Bronchial epithelial cell (primary cell): ENCODE results near the gene NUCB1. TPM values are rescaled to one million over a fixed set of nuclear protein-coding genes. Genes with fewer than 3 reads are reported as not detected.
"Not testable (repeated sequence)": the region's sequence is repeated elsewhere in the genome, so short reads cannot be mapped to it uniquely, and the experiment has no call there.

Source experiments
- DNase-seq: peaks from one replicate; pipeline ENCODE4 v3.0.0-alpha.2; 2010; ENCODE audit warnings: low read depth
- FAIRE-seq: peaks from 2 replicates; lab custom pipeline; 2011; peaks lifted over from hg19 to GRCh38; lab: Jason Lieb, UNC
- H3K27me3 ChIP-seq: 2 replicates; pipeline ENCODE4 v1.5.1; 2011; ENCODE audit warnings: low read length; ENCODE audit not compliant: control insufficient read depth, insufficient read depth
- H3K36me3 ChIP-seq: 2 replicates; pipeline ENCODE4 v1.5.1; 2011; ENCODE audit warnings: low read length; ENCODE audit not compliant: control insufficient read depth, insufficient read depth
- H3K4me3 ChIP-seq: 2 replicates; pipeline ENCODE4 v1.5.1; 2011; ENCODE audit warnings: mild to moderate bottlenecking, low read depth, low read length, control low read depth
- CTCF ChIP-seq: IDR thresholded peaks from 2 replicates; pipeline ENCODE4 v1.5.1; 2011; ENCODE audit warnings: mild to moderate bottlenecking, moderate library complexity, low read length, control low read depth, inconsistent platforms; ENCODE audit not compliant: insufficient read depth, severe bottlenecking
- total RNA-seq: library from RNA; depleted of rRNA; stranded (reverse); fragments of >200 nt; gene quantifications from 2 replicates; pipeline ENCODE4 v1.2.1, GENCODE V29; 2014

Gene NUCB1
- total RNA-seq, 1 donor from 2014 or later: 88.2 TPM

- H3K36me3 ChIP-seq: peaks cover 23% of the 10 kb centered on the region
- no peak for FAIRE-seq
- no peak for TF ChIP-seq CTCF
- H3K27me3 ChIP-seq: no peaks in the 10 kb centered on the region
- DNase-seq: no peak
- H3K4me3 ChIP-seq: no peak overlapping the region
Observed at GRCh38 chr19:48877855-48878195, 22.3 kb upstream of the NUCB1 start.

DNA sequence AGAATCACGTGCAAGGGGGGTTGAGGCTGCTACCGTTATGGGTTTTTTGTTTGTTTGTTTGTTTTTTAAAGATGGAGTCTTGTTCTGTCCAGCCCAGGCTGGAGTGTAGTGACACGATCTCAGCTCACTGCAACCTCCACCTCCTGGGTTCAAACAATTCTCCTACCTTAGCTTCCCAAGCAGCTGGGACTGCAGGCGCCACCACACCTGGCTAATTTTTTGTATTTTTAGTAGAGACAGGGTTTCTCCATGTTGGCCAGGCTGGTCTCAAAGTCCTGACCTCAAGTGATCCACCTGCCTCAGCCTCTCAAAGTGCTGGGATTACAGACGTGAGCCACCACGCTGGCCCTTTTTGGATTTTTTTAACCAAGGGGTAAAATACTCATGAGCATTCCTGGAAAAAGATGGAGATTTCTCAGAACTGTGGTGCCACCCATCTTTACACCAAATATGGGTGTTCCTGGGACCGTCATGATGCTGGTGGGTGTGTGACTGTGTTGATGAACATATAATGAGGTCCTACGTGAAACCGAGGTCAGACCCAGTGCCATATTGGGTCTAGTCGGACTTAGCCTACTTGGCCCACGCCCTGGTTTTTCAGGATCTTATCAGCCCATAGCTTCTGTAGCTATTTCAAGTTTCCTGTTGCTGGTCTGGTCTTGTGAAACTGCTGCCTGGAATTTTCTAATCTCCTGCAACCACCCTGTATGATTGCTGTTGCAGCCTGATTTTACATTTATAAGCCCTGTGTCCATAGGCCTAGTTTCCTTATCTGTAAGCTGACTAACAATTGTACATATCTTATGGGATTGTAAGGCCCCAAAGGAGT is 21.7 kb upstream of the NUCB1 start:
- FAIRE-seq: no peak

GRCh38 chr19:48879025-48879637 is 21.0 kb upstream of the NUCB1 start:
- Histone ChIP-seq H3K36me3 (peaks cover 12% of the 10 kb centered on the region), H3K27me3 (no peaks in the 10 kb centered on the region), H3K4me3 (no peak overlapping the region)
- no peak for FAIRE-seq
- no peak for TF ChIP-seq CTCF
- DNase-seq: no peak

More for the DNA sequence above, 21.7 kb upstream of the NUCB1 start:
- Histone ChIP-seq H3K4me3 (no peak overlapping the region), H3K36me3 (peaks cover 19% of the 10 kb centered on the region), H3K27me3 (no peaks in the 10 kb centered on the region)
- TF ChIP-seq CTCF: no peak
- peak; percentile 53 for DNase-seq

- DNase-seq, H3K36me3 ChIP-seq, H3K4me3 ChIP-seq, H3K27me3 ChIP-seq, FAIRE-seq: not testable (repeated sequence)
Observed at GRCh38 chr19:48879696-48880095, 20.4 kb upstream of the NUCB1 start.

GRCh38 chr19:48881741-48882657 is 18.1 kb upstream of the NUCB1 start:
- Histone ChIP-seq H3K36me3 (no peaks in the 10 kb centered on the region), H3K4me3 (no peak overlapping the region), H3K27me3 (no peaks in the 10 kb centered on the region)
- no peak for TF ChIP-seq CTCF
- FAIRE-seq: no peak
- no peak for DNase-seq

DNA sequence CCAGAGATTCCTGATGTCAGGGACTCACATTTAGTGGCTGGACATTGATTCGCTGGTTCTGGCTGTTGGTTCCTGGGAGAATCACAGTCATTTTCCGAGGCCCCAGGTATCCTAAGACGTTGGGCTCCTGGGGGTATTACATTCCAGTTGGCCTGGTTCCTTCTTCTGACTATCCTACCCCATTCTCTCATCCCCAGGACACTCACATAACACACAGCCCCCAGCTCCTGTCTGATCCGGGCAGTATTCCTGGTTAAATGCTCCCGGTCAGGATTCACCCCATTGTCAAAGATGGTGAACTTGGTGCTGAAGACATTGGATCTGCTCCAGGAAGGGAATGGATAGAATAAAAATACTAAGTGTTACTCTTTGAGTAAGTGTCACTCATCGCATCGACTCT is 16.4 kb upstream of the NUCB1 start:
- H3K27me3 ChIP-seq: no peaks in the 10 kb centered on the region
- TF ChIP-seq CTCF: no peak
- no peaks in the 10 kb centered on the region for H3K36me3 ChIP-seq
- FAIRE-seq (no peak), DNase-seq (no peak)
- no peak overlapping the region for H3K4me3 ChIP-seq
